PFSK-1 (cell line): ENCODE results near the gene ADAMTSL4.
A peak's percentile ranks its signal among the peaks of the same experiment; 100 is the strongest.

ENCODE experiments used
- FOXP2 ChIP-seq: optimal IDR thresholded peaks from 2 replicates; pipeline ENCODE3; 2011; ENCODE audit warnings: borderline replicate concordance, control low read depth, inconsistent platforms; ENCODE audit not compliant: insufficient read depth; ENCODE audit errors: extremely low read length, extremely low read depth
- POLR2AphosphoS5 ChIP-seq: IDR thresholded peaks from 2 replicates; pipeline ENCODE4 v1.6.1; 2012; ENCODE audit warnings: low read depth, mild to moderate bottlenecking, control low read depth, low read length, moderate library complexity
- REST ChIP-seq, 2 experiments: IDR thresholded peaks; 2 replicates each; pipeline versions ENCODE4 v1.6.1 to v1.8.0; 2011 to 2012; ENCODE audit warnings: low read depth in 2 of 2, low read length in 2 of 2, control low read depth in 1 of 2, inconsistent platforms in 1 of 2, mild to moderate bottlenecking in 1 of 2, moderate library complexity in 1 of 2; ENCODE audit not compliant: insufficient read depth in 1 of 2
- SIN3A ChIP-seq: IDR thresholded peaks from 2 replicates; pipeline ENCODE4 v1.6.1; 2012; ENCODE audit warnings: mild to moderate bottlenecking, low read length, moderate library complexity, borderline replicate concordance; ENCODE audit not compliant: insufficient read depth
- TAF1 ChIP-seq: IDR thresholded peaks from 2 replicates; pipeline ENCODE4 v1.6.1; 2012; ENCODE audit warnings: low read length, control low read depth, borderline replicate concordance; ENCODE audit not compliant: insufficient read depth

ADAMTSL4 gene

GRCh38 chr1:150551051-150551783, 2.0 kb downstream of the ADAMTSL4 start:
- TF ChIP-seq FOXP2, result no peak

- TF ChIP-seq FOXP2 (no peak), POLR2AphosphoS5 (no peak), TAF1 (no peak)
Observed at GRCh38 chr1:150551784-150552127, 2.5 kb downstream of the ADAMTSL4 start.

- peak; percentile 41 to 72; a peak in 2 of 4 replicates for TF ChIP-seq REST (IDR thresholded peaks at IDR 0.05; ENCODE audit: insufficient read depth in 1 of 2, low read depth in 2 of 2, low read length in 2 of 2)
- no peak; the same call in 1 of the 2 replicates for TF ChIP-seq POLR2AphosphoS5
- no peak for TF ChIP-seq TAF1
Observed at GRCh38 chr1:150552128-150552910, 3.1 kb downstream of the ADAMTSL4 start.

- TF ChIP-seq TAF1 (no peak), FOXP2 (no peak), POLR2AphosphoS5 (no peak), REST (IDR thresholded peaks at IDR 0.05; ENCODE audit: insufficient read depth in 1 of 2, low read depth in 2 of 2, low read length in 2 of 2) (no peak), SIN3A (no peak)
Observed at GRCh38 chr1:150552911-150553289, 3.7 kb downstream of the ADAMTSL4 start.

- TF ChIP-seq FOXP2, result no peak
- no peak for TF ChIP-seq TAF1
- TF ChIP-seq REST (IDR thresholded peaks at IDR 0.05; ENCODE audit: insufficient read depth in 1 of 2, low read depth in 2 of 2, low read length in 2 of 2), result no peak
- TF ChIP-seq POLR2AphosphoS5, result no peak
- no peak for TF ChIP-seq SIN3A
Observed at GRCh38 chr1:150553392-150554085, 4.3 kb downstream of the ADAMTSL4 start.

- TF ChIP-seq POLR2AphosphoS5, result no peak
- TF ChIP-seq SIN3A, result no peak
- TF ChIP-seq FOXP2, result no peak
- TF ChIP-seq REST (IDR thresholded peaks at IDR 0.05; ENCODE audit: insufficient read depth in 1 of 2, low read depth in 2 of 2, low read length in 2 of 2), result no peak
- no peak for TF ChIP-seq TAF1
Observed at GRCh38 chr1:150554086-150554452, 4.9 kb downstream of the ADAMTSL4 start.
